AG10803 (cell line): ENCODE data around the gene MAN2A1.
"Not testable (repeated sequence)": the region's sequence is repeated elsewhere in the genome, so short reads cannot be mapped to it uniquely, and the experiment has no call there.

Experiments
- DNase-seq: peaks from one replicate; pipeline ENCODE4 v3.0.0; 2010; ENCODE audit warnings: low read depth
- H3K4me3 ChIP-seq: 2 replicates; pipeline ENCODE4 v1.5.1; 2011; ENCODE audit warnings: mild to moderate bottlenecking, low read length, control low read depth
- CTCF ChIP-seq: conservative IDR thresholded peaks from 2 replicates; pipeline ENCODE4 v1.5.1; 2011; ENCODE audit warnings: mild to moderate bottlenecking, low read length, control low read depth, inconsistent platforms

Gene MAN2A1

GRCh38 chr5:109826426-109826825 is 136.7 kb downstream of the MAN2A1 start:
- no peak for TF ChIP-seq CTCF
- DNase-seq: no peak
- H3K4me3 ChIP-seq: no peak overlapping the region

- no peak overlapping the region for H3K4me3 ChIP-seq
- TF ChIP-seq CTCF: no peak
- DNase-seq: no peak
Measured at GRCh38 chr5:109829331-109829730, 139.6 kb downstream of the MAN2A1 start.

- no peak for TF ChIP-seq CTCF
- H3K4me3 ChIP-seq: no peak overlapping the region
- DNase-seq: no peak
Measured at GRCh38 chr5:109830955-109831502, 141.3 kb downstream of the MAN2A1 start.

- not testable (repeated sequence) for DNase-seq, H3K4me3 ChIP-seq
Measured at GRCh38 chr5:109832207-109833188, 142.8 kb downstream of the MAN2A1 start.

- DNase-seq: no peak
- H3K4me3 ChIP-seq: no peak overlapping the region
Measured at GRCh38 chr5:109833946-109834345, 144.2 kb downstream of the MAN2A1 start.

GRCh38 chr5:109836280-109836679 is 146.6 kb downstream of the MAN2A1 start:
- DNase-seq: no peak
- H3K4me3 ChIP-seq: no peak overlapping the region
- no peak for TF ChIP-seq CTCF

More at GRCh38 chr5:109833946-109834345, 144.2 kb downstream of the MAN2A1 start:
- TF ChIP-seq CTCF: no peak

GRCh38 chr5:109837231-109837861 is 147.6 kb downstream of the MAN2A1 start:
- TF ChIP-seq CTCF: no peak
- no peak overlapping the region for H3K4me3 ChIP-seq
- no peak for DNase-seq
